Suprapubic skin (tissue), 3 donors: ENCODE data around the gene DNAH9.

Experiments
- CTCF ChIP-seq, 2 donors: fragments of 200-600 bp in 1 of 2; fragments of 450-650 bp in 1 of 2; sonication (generic) in 1 of 2; IDR thresholded peaks; one replicate each; pipeline ENCODE4 v1.5.1; 2016 to 2019; ENCODE audit warnings: antibody characterized with exemption in 2 of 2, mild to moderate bottlenecking in 1 of 2, moderate library complexity in 1 of 2
- EP300 ChIP-seq: sonication (generic); formaldehyde crosslinking; IDR thresholded peaks from one replicate; pipeline ENCODE4 v1.6.1; 2017; ENCODE audit warnings: antibody characterized with exemption
- POLR2A ChIP-seq, 2 donors: fragments of 450-650 bp; IDR thresholded peaks; one replicate each; pipeline ENCODE4 v1.6.1; 2017; ENCODE audit warnings: antibody characterized with exemption in 2 of 2, mild to moderate bottlenecking in 2 of 2, moderate library complexity in 2 of 2

- TF ChIP-seq CTCF (IDR thresholded peaks at IDR 0.05) (no peak), EP300 (no peak), POLR2A (IDR thresholded peaks at IDR 0.05) (no peak)
Measured at GRCh38 chr17:11625878-11626277, 27.6 kb downstream of the DNAH9 start.
